ENCODE data around the gene COL23A1. TPM values are rescaled to one million over a fixed set of nuclear protein-coding genes. Genes with fewer than 3 reads are reported as not detected.

Gene COL23A1
- total and polyA plus RNA-seq, 2 experiments from 2014 or later: 4.8 to 8.2 TPM

GRCh38 chr5:178442405-178443257 is 147.6 kb downstream of the COL23A1 start:
- no peaks in the 10 kb centered on the region for H3K27me3 ChIP-seq (ENCODE audit: insufficient read depth)
- no peak overlapping the region for H2AFZ ChIP-seq
- H3F3A ChIP-seq (replicated peaks; ENCODE audit: low read depth): no peaks in the 10 kb centered on the region
- DNase-seq (ENCODE audit: low spot score): no peak
- Mint-ChIP-seq H3K9me3 (no peaks in the 10 kb centered on the region; the same call in 2 of the 3 replicates), H3K27ac (no peak overlapping the region), H3K4me1 (peaks cover 2% of the 10 kb centered on the region; the same call in 1 of the 3 replicates), H3K4me3 (no peak overlapping the region), H3K36me3 (ENCODE audit: low read depth) (no peaks in the 10 kb centered on the region), H3K27me3 (ENCODE audit: insufficient read depth, low read depth, poor library complexity) (no peaks in the 10 kb centered on the region)
- H3K36me3 ChIP-seq (ENCODE audit: insufficient read depth): no peaks in the 10 kb centered on the region
- H3K4me3 ChIP-seq: no peak overlapping the region
- no peak for TF ChIP-seq ZNF114 (CRISPR knock-in tag; IDR thresholded peaks at IDR 0.05)
- no peak for TF ChIP-seq REST (IDR thresholded peaks at IDR 0.05; ENCODE audit: unreplicated experiment)
- no peak for TF ChIP-seq POLR2AphosphoS5 (IDR thresholded peaks at IDR 0.05; ENCODE audit: low read depth)
- no peak for TF ChIP-seq ETS1 (IDR thresholded peaks at IDR 0.05)
- no peak for TF ChIP-seq CREB1 (CRISPR knock-in tag; IDR thresholded peaks at IDR 0.05; ENCODE audit: low read depth)
- TF ChIP-seq NANOG (IDR thresholded peaks at IDR 0.05; ENCODE audit: borderline replicate concordance): no peak
- TF ChIP-seq EZH2 (IDR thresholded peaks at IDR 0.05; ENCODE audit: low read depth, unreplicated experiment): no peak
- no peak for TF ChIP-seq STAT1 (IDR thresholded peaks at IDR 0.05; ENCODE audit: unreplicated experiment)
- TF ChIP-seq CTCF (conservative IDR thresholded peaks at IDR 0.05; ENCODE audit: low read depth in 2 of 2): no peak
- TF ChIP-seq JUNB (IDR thresholded peaks at IDR 0.05; ENCODE audit: unreplicated experiment): no peak
- no peak for TF ChIP-seq ZNF331 (CRISPR knock-in tag; IDR thresholded peaks at IDR 0.05; ENCODE audit: low read depth)
- no peak for TF ChIP-seq EZH2phosphoT487 (IDR thresholded peaks at IDR 0.05; ENCODE audit: unreplicated experiment)
- TF ChIP-seq ZNF462 (CRISPR knock-in tag; IDR thresholded peaks at IDR 0.05): no peak
- no peaks in the 10 kb centered on the region for H3K4me1 ChIP-seq (ENCODE audit: insufficient read depth)
- no peaks in the 10 kb centered on the region for H3K9me2 ChIP-seq (ENCODE audit: insufficient read depth)
- no peaks in the 10 kb centered on the region for H4K20me1 ChIP-seq (replicated peaks; ENCODE audit: insufficient read depth)
- no peak for ATAC-seq
- no peaks in the 10 kb centered on the region for H3K79me2 ChIP-seq (replicated peaks; ENCODE audit: insufficient read depth)
- no peak overlapping the region for H3K27ac ChIP-seq (ENCODE audit: low read depth)
- no peak overlapping the region for H3K4me2 ChIP-seq

All from GM23338 (cell line).